ENCODE results near the gene KIF7. TPM values are rescaled to one million over a fixed set of nuclear protein-coding genes. Genes with fewer than 3 reads are reported as not detected.

The KIF7 gene
- total RNA-seq, 1 donor from 2014 or later = 10.4 TPM

- DNase-seq (ENCODE audit: extremely low read depth, low read depth, low spot score) = no peak
These were observed 6.9 kb downstream of the KIF7 start for GRCh38 chr15:89648106-89649012.

GRCh38 chr15:89647191-89647851 is 7.9 kb downstream of the KIF7 start:
- no peak for DNase-seq (ENCODE audit: extremely low read depth, low read depth, low spot score)

- no peak for DNase-seq (ENCODE audit: extremely low read depth, low read depth, low spot score)
These were observed 8.7 kb downstream of the KIF7 start for GRCh38 chr15:89646416-89647141.

GRCh38 chr15:89645680-89646079 is 9.6 kb downstream of the KIF7 start:
- DNase-seq (ENCODE audit: extremely low read depth, low read depth, low spot score) = no peak

- DNase-seq (ENCODE audit: extremely low read depth, low read depth, low spot score) = no peak
These were observed 13.2 kb downstream of the KIF7 start for GRCh38 chr15:89642106-89642505.

- no peak for DNase-seq (ENCODE audit: extremely low read depth, low read depth, low spot score)
These were observed 14.2 kb downstream of the KIF7 start for GRCh38 chr15:89641053-89641452.

- no peak for DNase-seq (ENCODE audit: extremely low read depth, low read depth, low spot score)
These were observed 15.0 kb downstream of the KIF7 start for GRCh38 chr15:89640245-89640644.

GRCh38 chr15:89633585-89633984 is 21.7 kb downstream of the KIF7 start:
- DNase-seq (ENCODE audit: extremely low read depth, low read depth, low spot score) = no peak

GRCh38 chr15:89632563-89633430 is 22.5 kb downstream of the KIF7 start:
- no peak for DNase-seq (ENCODE audit: extremely low read depth, low read depth, low spot score)

GRCh38 chr15:89631902-89632264 is 23.4 kb downstream of the KIF7 start:
- DNase-seq (ENCODE audit: extremely low read depth, low read depth, low spot score) = no peak

GRCh38 chr15:89630974-89631901 is 24.0 kb downstream of the KIF7 start:
- no peak for DNase-seq (ENCODE audit: extremely low read depth, low read depth, low spot score)

- DNase-seq (ENCODE audit: extremely low read depth, low read depth, low spot score) = no peak
These were observed 25.0 kb downstream of the KIF7 start for GRCh38 chr15:89630260-89630659.

- DNase-seq (ENCODE audit: extremely low read depth, low read depth, low spot score) = no peak
These were observed 25.4 kb downstream of the KIF7 start for GRCh38 chr15:89629829-89630228.

GRCh38 chr15:89628806-89629715 is 26.2 kb downstream of the KIF7 start:
- DNase-seq (ENCODE audit: extremely low read depth, low read depth, low spot score) = no peak

- no peak for DNase-seq (ENCODE audit: extremely low read depth, low read depth, low spot score)
These were observed 27.0 kb downstream of the KIF7 start for GRCh38 chr15:89628301-89628700.

GRCh38 chr15:89627256-89627970 is 27.9 kb downstream of the KIF7 start:
- DNase-seq (ENCODE audit: extremely low read depth, low read depth, low spot score) = no peak

- DNase-seq (ENCODE audit: extremely low read depth, low read depth, low spot score) = no peak
These were observed 29.6 kb downstream of the KIF7 start for GRCh38 chr15:89625716-89626115.

- no peak for DNase-seq (ENCODE audit: extremely low read depth, low read depth, low spot score)
These were observed 32.1 kb downstream of the KIF7 start for GRCh38 chr15:89623165-89623564.

Measured in glomerular endothelial cell (primary cell).